ENCODE results near the gene COG8.

DNA sequence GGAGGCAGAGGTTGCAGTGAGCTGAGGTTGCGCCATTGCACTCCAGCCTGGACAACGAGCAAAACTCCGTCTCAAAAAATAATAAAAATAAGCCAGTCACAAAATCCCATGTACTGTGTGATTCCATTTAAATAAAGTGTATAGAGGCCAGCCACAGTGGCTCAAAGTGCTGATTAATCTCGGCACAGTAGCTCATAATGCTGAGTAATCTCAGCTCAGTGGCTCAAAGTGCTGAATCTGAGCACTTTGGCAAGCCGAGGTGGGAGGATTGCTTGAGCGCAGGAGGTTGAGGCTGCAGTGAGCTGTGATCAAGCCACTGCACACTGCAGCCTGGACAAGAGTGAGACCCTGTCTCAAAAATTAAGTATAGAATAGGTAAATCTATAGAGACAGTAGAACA is 7.3 kb upstream of the COG8 start:
- TF ChIP-seq CTCF (conservative IDR thresholded peaks at IDR 0.05; ENCODE audit: low read depth in 2 of 2) = no peak
- no peak for TF ChIP-seq EZH2 (IDR thresholded peaks at IDR 0.05; ENCODE audit: low read depth, unreplicated experiment)
- no peak for TF ChIP-seq EZH2phosphoT487 (IDR thresholded peaks at IDR 0.05; ENCODE audit: unreplicated experiment)
- TF ChIP-seq, protein P1, sequence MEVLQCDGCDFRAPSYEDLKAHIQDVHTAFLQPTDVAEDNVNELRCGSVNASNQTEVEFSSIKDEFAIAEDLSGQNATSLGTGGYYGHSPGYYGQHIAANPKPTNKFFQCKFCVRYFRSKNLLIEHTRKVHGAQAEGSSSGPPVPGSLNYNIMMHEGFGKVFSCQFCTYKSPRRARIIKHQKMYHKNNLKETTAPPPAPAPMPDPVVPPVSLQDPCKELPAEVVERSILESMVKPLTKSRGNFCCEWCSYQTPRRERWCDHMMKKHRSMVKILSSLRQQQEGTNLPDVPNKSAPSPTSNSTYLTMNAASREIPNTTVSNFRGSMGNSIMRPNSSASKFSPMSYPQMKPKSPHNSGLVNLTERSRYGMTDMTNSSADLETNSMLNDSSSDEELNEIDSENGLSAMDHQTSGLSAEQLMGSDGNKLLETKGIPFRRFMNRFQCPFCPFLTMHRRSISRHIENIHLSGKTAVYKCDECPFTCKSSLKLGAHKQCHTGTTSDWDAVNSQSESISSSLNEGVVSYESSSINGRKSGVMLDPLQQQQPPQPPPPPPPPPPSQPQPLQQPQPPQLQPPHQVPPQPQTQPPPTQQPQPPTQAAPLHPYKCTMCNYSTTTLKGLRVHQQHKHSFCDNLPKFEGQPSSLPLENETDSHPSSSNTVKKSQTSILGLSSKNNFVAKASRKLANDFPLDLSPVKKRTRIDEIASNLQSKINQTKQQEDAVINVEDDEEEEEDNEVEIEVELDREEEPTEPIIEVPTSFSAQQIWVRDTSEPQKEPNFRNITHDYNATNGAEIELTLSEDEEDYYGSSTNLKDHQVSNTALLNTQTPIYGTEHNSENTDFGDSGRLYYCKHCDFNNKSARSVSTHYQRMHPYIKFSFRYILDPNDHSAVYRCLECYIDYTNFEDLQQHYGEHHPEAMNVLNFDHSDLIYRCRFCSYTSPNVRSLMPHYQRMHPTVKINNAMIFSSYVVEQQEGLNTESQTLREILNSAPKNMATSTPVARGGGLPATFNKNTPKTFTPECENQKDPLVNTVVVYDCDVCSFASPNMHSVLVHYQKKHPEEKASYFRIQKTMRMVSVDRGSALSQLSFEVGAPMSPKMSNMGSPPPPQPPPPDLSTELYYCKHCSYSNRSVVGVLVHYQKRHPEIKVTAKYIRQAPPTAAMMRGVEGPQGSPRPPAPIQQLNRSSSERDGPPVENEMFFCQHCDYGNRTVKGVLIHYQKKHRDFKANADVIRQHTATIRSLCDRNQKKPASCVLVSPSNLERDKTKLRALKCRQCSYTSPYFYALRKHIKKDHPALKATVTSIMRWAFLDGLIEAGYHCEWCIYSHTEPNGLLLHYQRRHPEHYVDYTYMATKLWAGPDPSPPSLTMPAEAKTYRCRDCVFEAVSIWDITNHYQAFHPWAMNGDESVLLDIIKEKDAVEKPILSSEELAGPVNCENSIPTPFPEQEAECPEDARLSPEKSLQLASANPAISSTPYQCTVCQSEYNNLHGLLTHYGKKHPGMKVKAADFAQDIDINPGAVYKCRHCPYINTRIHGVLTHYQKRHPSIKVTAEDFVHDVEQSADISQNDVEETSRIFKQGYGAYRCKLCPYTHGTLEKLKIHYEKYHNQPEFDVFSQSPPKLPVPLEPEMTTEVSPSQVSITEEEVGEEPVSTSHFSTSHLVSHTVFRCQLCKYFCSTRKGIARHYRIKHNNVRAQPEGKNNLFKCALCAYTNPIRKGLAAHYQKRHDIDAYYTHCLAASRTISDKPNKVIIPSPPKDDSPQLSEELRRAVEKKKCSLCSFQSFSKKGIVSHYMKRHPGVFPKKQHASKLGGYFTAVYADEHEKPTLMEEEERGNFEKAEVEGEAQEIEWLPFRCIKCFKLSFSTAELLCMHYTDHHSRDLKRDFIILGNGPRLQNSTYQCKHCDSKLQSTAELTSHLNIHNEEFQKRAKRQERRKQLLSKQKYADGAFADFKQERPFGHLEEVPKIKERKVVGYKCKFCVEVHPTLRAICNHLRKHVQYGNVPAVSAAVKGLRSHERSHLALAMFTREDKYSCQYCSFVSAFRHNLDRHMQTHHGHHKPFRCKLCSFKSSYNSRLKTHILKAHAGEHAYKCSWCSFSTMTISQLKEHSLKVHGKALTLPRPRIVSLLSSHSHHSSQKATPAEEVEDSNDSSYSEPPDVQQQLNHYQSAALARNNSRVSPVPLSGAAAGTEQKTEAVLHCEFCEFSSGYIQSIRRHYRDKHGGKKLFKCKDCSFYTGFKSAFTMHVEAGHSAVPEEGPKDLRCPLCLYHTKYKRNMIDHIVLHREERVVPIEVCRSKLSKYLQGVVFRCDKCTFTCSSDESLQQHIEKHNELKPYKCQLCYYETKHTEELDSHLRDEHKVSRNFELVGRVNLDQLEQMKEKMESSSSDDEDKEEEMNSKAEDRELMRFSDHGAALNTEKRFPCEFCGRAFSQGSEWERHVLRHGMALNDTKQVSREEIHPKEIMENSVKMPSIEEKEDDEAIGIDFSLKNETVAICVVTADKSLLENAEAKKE (CRISPR knock-in tag; IDR thresholded peaks at IDR 0.05) = no peak
- TF ChIP-seq POLR2AphosphoS5 (IDR thresholded peaks at IDR 0.05; ENCODE audit: low read depth) = no peak
- no peak for TF ChIP-seq STAT1 (IDR thresholded peaks at IDR 0.05; ENCODE audit: unreplicated experiment)
- no peak for TF ChIP-seq JUNB (IDR thresholded peaks at IDR 0.05; ENCODE audit: unreplicated experiment)
- TF ChIP-seq CREB1 (CRISPR knock-in tag; IDR thresholded peaks at IDR 0.05; ENCODE audit: low read depth) = no peak
- TF ChIP-seq, protein P2, sequence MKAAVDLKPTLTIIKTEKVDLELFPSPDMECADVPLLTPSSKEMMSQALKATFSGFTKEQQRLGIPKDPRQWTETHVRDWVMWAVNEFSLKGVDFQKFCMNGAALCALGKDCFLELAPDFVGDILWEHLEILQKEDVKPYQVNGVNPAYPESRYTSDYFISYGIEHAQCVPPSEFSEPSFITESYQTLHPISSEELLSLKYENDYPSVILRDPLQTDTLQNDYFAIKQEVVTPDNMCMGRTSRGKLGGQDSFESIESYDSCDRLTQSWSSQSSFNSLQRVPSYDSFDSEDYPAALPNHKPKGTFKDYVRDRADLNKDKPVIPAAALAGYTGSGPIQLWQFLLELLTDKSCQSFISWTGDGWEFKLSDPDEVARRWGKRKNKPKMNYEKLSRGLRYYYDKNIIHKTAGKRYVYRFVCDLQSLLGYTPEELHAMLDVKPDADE (IDR thresholded peaks at IDR 0.05) = no peak
- TF ChIP-seq ZNF331 (CRISPR knock-in tag; IDR thresholded peaks at IDR 0.05; ENCODE audit: low read depth) = no peak

Measured in GM23338 (cell line).